NT2/D1 (cell line): ENCODE data around the gene RTN1.

ENCODE experiments used
- DNase-seq: peaks from one replicate; pipeline ENCODE4 v3.0.0-alpha.2; 2011; ENCODE audit warnings: low read depth, low spot score
- H3K27me3 ChIP-seq: 2 replicates; pipeline ENCODE4 v1.6.0; 2011; ENCODE audit warnings: mild to moderate bottlenecking; ENCODE audit not compliant: insufficient read length, insufficient read depth
- H3K36me3 ChIP-seq: 2 replicates; pipeline ENCODE4 v1.6.1; 2011; ENCODE audit warnings: mild to moderate bottlenecking, low read length, mixed read lengths; ENCODE audit not compliant: insufficient read depth, insufficient read length
- H3K4me1 ChIP-seq: 2 replicates; pipeline ENCODE4 v1.5.1; 2011; ENCODE audit not compliant: insufficient read depth, insufficient read length
- H3K4me3 ChIP-seq: 2 replicates; pipeline ENCODE4 v1.5.1; 2011; ENCODE audit warnings: low read depth; ENCODE audit not compliant: insufficient read length
- H3K9ac ChIP-seq: 2 replicates; pipeline ENCODE4 v1.6.0; 2011; ENCODE audit warnings: low read depth; ENCODE audit not compliant: insufficient read length
- H3K9me3 ChIP-seq: 2 replicates; pipeline ENCODE4 v1.5.1; 2011; ENCODE audit warnings: mild to moderate bottlenecking, low read length; ENCODE audit not compliant: insufficient read depth
- SUZ12 ChIP-seq: IDR thresholded peaks from 2 replicates; pipeline ENCODE4 v1.6.1; 2011; ENCODE audit not compliant: insufficient read length, insufficient read depth; ENCODE audit errors: extremely low read depth
- YY1 ChIP-seq: IDR thresholded peaks from 2 replicates; pipeline ENCODE4 v1.6.1; 2011; ENCODE audit not compliant: insufficient read length, insufficient read depth
- ZNF274 ChIP-seq: IDR thresholded peaks from 2 replicates; pipeline ENCODE4 v1.6.1; 2011; ENCODE audit warnings: mild to moderate bottlenecking, low read depth, low read length

The RTN1 gene

GRCh38 chr14:59638885-59639284 is 231.7 kb downstream of the RTN1 start:
- Histone ChIP-seq H3K9ac (no peak overlapping the region), H3K4me3 (no peak overlapping the region), H3K27me3 (no peaks in the 10 kb centered on the region), H3K36me3 (no peaks in the 10 kb centered on the region), H3K9me3 (no peaks in the 10 kb centered on the region), H3K4me1 (no peaks in the 10 kb centered on the region)
- TF ChIP-seq SUZ12: no peak
- no peak for TF ChIP-seq YY1
- TF ChIP-seq ZNF274: no peak
- DNase-seq: no peak

- DNase-seq: no peak
- no peak overlapping the region for H3K4me3 ChIP-seq
- H3K27me3 ChIP-seq: peaks cover 14% of the 10 kb centered on the region
- H3K9ac ChIP-seq: no peak overlapping the region
- no peak for TF ChIP-seq SUZ12
- no peak for TF ChIP-seq YY1
- no peak for TF ChIP-seq ZNF274
- H3K4me1 ChIP-seq: no peaks in the 10 kb centered on the region
- H3K36me3 ChIP-seq: no peaks in the 10 kb centered on the region
- no peaks in the 10 kb centered on the region for H3K9me3 ChIP-seq
Measured at GRCh38 chr14:59634617-59635016, 236.0 kb downstream of the RTN1 start.

- H3K4me1 ChIP-seq: no peaks in the 10 kb centered on the region
- DNase-seq: no peak
Measured at GRCh38 chr14:59633486-59633885, 237.1 kb downstream of the RTN1 start.

GRCh38 chr14:59632381-59632780 is 238.2 kb downstream of the RTN1 start:
- Histone ChIP-seq H3K9me3 (no peaks in the 10 kb centered on the region), H3K36me3 (no peaks in the 10 kb centered on the region), H3K4me3 (no peak overlapping the region), H3K27me3 (peaks cover 20% of the 10 kb centered on the region), H3K9ac (no peak overlapping the region), H3K4me1 (no peaks in the 10 kb centered on the region)
- no peak for DNase-seq
- TF ChIP-seq ZNF274: no peak
- no peak for TF ChIP-seq SUZ12
- no peak for TF ChIP-seq YY1

More at GRCh38 chr14:59633486-59633885, 237.1 kb downstream of the RTN1 start:
- no peak for TF ChIP-seq YY1
- TF ChIP-seq SUZ12: no peak
- TF ChIP-seq ZNF274: no peak
- no peak overlapping the region for H3K4me3 ChIP-seq
- no peaks in the 10 kb centered on the region for H3K36me3 ChIP-seq
- no peak overlapping the region for H3K9ac ChIP-seq
- peaks cover 20% of the 10 kb centered on the region for H3K27me3 ChIP-seq
- H3K9me3 ChIP-seq: no peaks in the 10 kb centered on the region

GRCh38 chr14:59631237-59631636 is 239.3 kb downstream of the RTN1 start:
- H3K4me3 ChIP-seq: no peak overlapping the region
- H3K36me3 ChIP-seq: no peaks in the 10 kb centered on the region
- H3K9ac ChIP-seq: no peak overlapping the region
- no peaks in the 10 kb centered on the region for H3K4me1 ChIP-seq
- TF ChIP-seq SUZ12 (no peak), YY1 (no peak), ZNF274 (no peak)
- H3K27me3 ChIP-seq: peaks cover 20% of the 10 kb centered on the region
- no peak for DNase-seq
- no peaks in the 10 kb centered on the region for H3K9me3 ChIP-seq

- H3K4me3 ChIP-seq: peak overlapping the region; percentile 59
- DNase-seq: no peak
- H3K9ac ChIP-seq: peak overlapping the region; percentile 72
- H3K27me3 ChIP-seq: peaks cover 20% of the 10 kb centered on the region
- H3K4me1 ChIP-seq: no peaks in the 10 kb centered on the region
- H3K36me3 ChIP-seq: no peaks in the 10 kb centered on the region
- no peaks in the 10 kb centered on the region for H3K9me3 ChIP-seq
- no peak for TF ChIP-seq SUZ12
- no peak for TF ChIP-seq YY1
- no peak for TF ChIP-seq ZNF274
Measured at GRCh38 chr14:59630288-59630963, 240.2 kb downstream of the RTN1 start.

- H3K9ac ChIP-seq: peak overlapping the region; percentile 72
- no peak for DNase-seq
- TF ChIP-seq ZNF274 (no peak), YY1 (no peak)
Measured at GRCh38 chr14:59629444-59630287, 240.9 kb downstream of the RTN1 start.

More at GRCh38 chr14:59629444-59630287, 240.9 kb downstream of the RTN1 start:
- Histone ChIP-seq H3K4me1 (no peaks in the 10 kb centered on the region), H3K9me3 (no peaks in the 10 kb centered on the region), H3K36me3 (no peaks in the 10 kb centered on the region), H3K27me3 (peaks cover 20% of the 10 kb centered on the region), H3K4me3 (peak overlapping the region; percentile 59)
